ENCODE data around the gene PLEKHH2.
"Not testable (repeated sequence)": the region's sequence is repeated elsewhere in the genome, so short reads cannot be mapped to it uniquely, and the experiment has no call there.

DNA sequence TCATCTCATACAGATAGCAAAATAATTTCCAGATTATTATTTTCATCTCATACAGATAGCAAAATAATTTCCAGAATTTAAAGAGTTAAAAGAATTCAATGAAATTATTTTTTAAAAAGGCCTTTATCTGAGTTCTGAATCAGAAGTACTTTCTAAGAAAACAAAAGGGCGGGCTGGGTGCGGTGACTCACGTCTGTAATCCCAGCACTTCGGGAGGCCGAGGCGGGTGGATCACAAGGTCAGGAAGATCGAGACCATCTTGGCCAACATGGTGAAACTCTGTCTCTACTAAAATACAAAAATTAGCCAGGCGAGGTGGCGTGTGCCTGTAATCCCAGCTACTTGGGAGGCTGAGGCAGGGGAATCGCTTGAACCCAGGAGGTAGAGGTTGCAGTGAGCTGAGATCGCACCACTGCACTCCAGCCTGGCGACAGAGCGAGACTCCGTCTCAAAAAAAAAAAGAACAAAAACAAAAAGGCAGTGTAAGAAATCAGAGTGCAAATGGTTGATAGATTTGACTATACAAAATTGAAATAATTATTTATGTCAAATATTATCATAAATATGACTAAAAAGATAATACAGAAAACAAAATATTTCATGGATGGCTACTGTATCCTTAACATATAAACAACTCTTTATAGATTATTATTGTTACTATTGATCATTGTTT, 90.0 kb downstream of the PLEKHH2 start:
- TF ChIP-seq, protein P1, sequence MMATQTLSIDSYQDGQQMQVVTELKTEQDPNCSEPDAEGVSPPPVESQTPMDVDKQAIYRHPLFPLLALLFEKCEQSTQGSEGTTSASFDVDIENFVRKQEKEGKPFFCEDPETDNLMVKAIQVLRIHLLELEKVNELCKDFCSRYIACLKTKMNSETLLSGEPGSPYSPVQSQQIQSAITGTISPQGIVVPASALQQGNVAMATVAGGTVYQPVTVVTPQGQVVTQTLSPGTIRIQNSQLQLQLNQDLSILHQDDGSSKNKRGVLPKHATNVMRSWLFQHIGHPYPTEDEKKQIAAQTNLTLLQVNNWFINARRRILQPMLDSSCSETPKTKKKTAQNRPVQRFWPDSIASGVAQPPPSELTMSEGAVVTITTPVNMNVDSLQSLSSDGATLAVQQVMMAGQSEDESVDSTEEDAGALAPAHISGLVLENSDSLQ (IDR thresholded peaks at IDR 0.05): not testable (repeated sequence)
- not testable (repeated sequence) for TF ChIP-seq TARDBP, FOXK2 (IDR thresholded peaks at IDR 0.05)

All from HEK293T (cell line).